Measurements from ENCODE around the gene TSEN54.

The TSEN54 gene

GRCh38 chr17:75561927-75562603 is 45.7 kb downstream of the TSEN54 start:
- TF ChIP-seq SIN3A (IDR thresholded peaks at IDR 0.05; ENCODE audit: borderline replicate concordance, insufficient read depth, low read length) (no peak), REST (IDR thresholded peaks at IDR 0.05; ENCODE audit: insufficient read depth in 1 of 2, low read depth in 2 of 2, low read length in 2 of 2) (no peak), POLR2AphosphoS5 (IDR thresholded peaks at IDR 0.05; ENCODE audit: low read depth, low read length) (no peak), FOXP2 (optimal IDR thresholded peaks at IDR 0.05; ENCODE audit: borderline replicate concordance, extremely low read depth, extremely low read length, insufficient read depth) (no peak), TAF1 (IDR thresholded peaks at IDR 0.05; ENCODE audit: borderline replicate concordance, insufficient read depth, low read length) (no peak)

GRCh38 chr17:75563063-75563758 is 46.9 kb downstream of the TSEN54 start:
- TF ChIP-seq POLR2AphosphoS5 (IDR thresholded peaks at IDR 0.05; ENCODE audit: low read depth, low read length) (no peak), FOXP2 (optimal IDR thresholded peaks at IDR 0.05; ENCODE audit: borderline replicate concordance, extremely low read depth, extremely low read length, insufficient read depth) (no peak), TAF1 (IDR thresholded peaks at IDR 0.05; ENCODE audit: borderline replicate concordance, insufficient read depth, low read length) (no peak), REST (IDR thresholded peaks at IDR 0.05; ENCODE audit: insufficient read depth in 1 of 2, low read depth in 2 of 2, low read length in 2 of 2) (no peak), SIN3A (IDR thresholded peaks at IDR 0.05; ENCODE audit: borderline replicate concordance, insufficient read depth, low read length) (no peak)

- TF ChIP-seq TAF1 (IDR thresholded peaks at IDR 0.05; ENCODE audit: borderline replicate concordance, insufficient read depth, low read length) (no peak), REST (IDR thresholded peaks at IDR 0.05; ENCODE audit: insufficient read depth in 1 of 2, low read depth in 2 of 2, low read length in 2 of 2) (no peak), FOXP2 (optimal IDR thresholded peaks at IDR 0.05; ENCODE audit: borderline replicate concordance, extremely low read depth, extremely low read length, insufficient read depth) (no peak), POLR2AphosphoS5 (IDR thresholded peaks at IDR 0.05; ENCODE audit: low read depth, low read length) (no peak), SIN3A (IDR thresholded peaks at IDR 0.05; ENCODE audit: borderline replicate concordance, insufficient read depth, low read length) (no peak)
Observed at GRCh38 chr17:75564195-75564594, 47.9 kb downstream of the TSEN54 start.

- TF ChIP-seq POLR2AphosphoS5 (IDR thresholded peaks at IDR 0.05; ENCODE audit: low read depth, low read length): no peak
Observed at GRCh38 chr17:75565066-75565465, 48.7 kb downstream of the TSEN54 start.

- no peak for TF ChIP-seq TAF1 (IDR thresholded peaks at IDR 0.05; ENCODE audit: borderline replicate concordance, insufficient read depth, low read length)
- no peak for TF ChIP-seq FOXP2 (optimal IDR thresholded peaks at IDR 0.05; ENCODE audit: borderline replicate concordance, extremely low read depth, extremely low read length, insufficient read depth)
- no peak for TF ChIP-seq SIN3A (IDR thresholded peaks at IDR 0.05; ENCODE audit: borderline replicate concordance, insufficient read depth, low read length)
- no peak for TF ChIP-seq POLR2AphosphoS5 (IDR thresholded peaks at IDR 0.05; ENCODE audit: low read depth, low read length)
- TF ChIP-seq REST (IDR thresholded peaks at IDR 0.05; ENCODE audit: insufficient read depth in 1 of 2, low read depth in 2 of 2, low read length in 2 of 2): no peak
Observed at GRCh38 chr17:75565618-75566017, 49.3 kb downstream of the TSEN54 start.

Measured in PFSK-1 (cell line).